ENCODE measurements around the gene LDB2.
A peak's percentile ranks its signal among the peaks of the same experiment; 100 is the strongest.

- peak; percentile 55 for TF ChIP-seq CTCF (conservative IDR thresholded peaks at IDR 0.05; ENCODE audit: low read depth, low read length)
- no peak for TF ChIP-seq EZH2phosphoT487 (IDR thresholded peaks at IDR 0.05; ENCODE audit: borderline replicate concordance, low read length)
- TF ChIP-seq EZH2 (IDR thresholded peaks at IDR 0.05; ENCODE audit: low read length, unreplicated experiment), result no peak
These were observed 392.7 kb downstream of the LDB2 start for GRCh38 chr4:16505726-16506125.

Measured in PC-3 (cell line).